ENCODE measurements around the gene PI4K2A. TPM values are rescaled to one million over a fixed set of nuclear protein-coding genes. Genes with fewer than 3 reads are reported as not detected.

PI4K2A gene
- total RNA-seq, 2 donors from 2014 or later: 23.3 to 26.2 TPM

- no peak overlapping the region for H3K4me3 Mint-ChIP-seq
- H3K4me1 Mint-ChIP-seq: peaks cover 12% of the 10 kb centered on the region
- H3K9me3 ChIP-seq (ENCODE audit: control insufficient read depth, low read length, poor library complexity, severe bottlenecking): no peaks in the 10 kb centered on the region
- peaks cover 40% of the 10 kb centered on the region for H3K27me3 Mint-ChIP-seq
- H3K27ac Mint-ChIP-seq: no peak overlapping the region
- DNase-seq (no peak), ATAC-seq (no peak)
- H3K36me3 Mint-ChIP-seq (ENCODE audit: low read depth): peaks cover 4% of the 10 kb centered on the region
Measured at GRCh38 chr10:97708167-97708566, 67.7 kb downstream of the PI4K2A start.

GRCh38 chr10:97708976-97709946 lies 68.8 kb downstream of the PI4K2A start:
- Mint-ChIP-seq H3K36me3 (ENCODE audit: low read depth) (peaks cover 4% of the 10 kb centered on the region), H3K4me3 (no peak overlapping the region), H3K27ac (no peak overlapping the region), H3K27me3 (peaks cover 31% of the 10 kb centered on the region), H3K4me1 (peaks cover 17% of the 10 kb centered on the region)
- peak in 1 of 3 donors; percentile 20 for DNase-seq
- ATAC-seq: no peak
- no peaks in the 10 kb centered on the region for H3K9me3 ChIP-seq (ENCODE audit: control insufficient read depth, low read length, poor library complexity, severe bottlenecking)

GRCh38 chr10:97711640-97712572 lies 71.4 kb downstream of the PI4K2A start:
- peaks cover 20% of the 10 kb centered on the region for H3K4me1 Mint-ChIP-seq

GRCh38 chr10:97713339-97713825 lies 72.9 kb downstream of the PI4K2A start, which contains the start of gene MARVELD1:
Gene MARVELD1 (plus strand): TSS chr10:97713730. CDS start chr10:97713877, 147 bp downstream.
- Mint-ChIP-seq H3K36me3 (ENCODE audit: low read depth) (peaks cover 4% of the 10 kb centered on the region), H3K27me3 (peaks cover 21% of the 10 kb centered on the region), H3K4me1 (peaks cover 22% of the 10 kb centered on the region), H3K27ac (peak within 1 kb of the TSS; percentile 93), H3K4me3 (peak within 1 kb of the TSS; percentile 100)
- DNase-seq (no peak), ATAC-seq (no peak)
- H3K9me3 ChIP-seq (ENCODE audit: control insufficient read depth, low read length, poor library complexity, severe bottlenecking): no peaks in the 10 kb centered on the region

More at GRCh38 chr10:97711640-97712572, 71.4 kb downstream of the PI4K2A start:
- H3K9me3 ChIP-seq (ENCODE audit: control insufficient read depth, low read length, poor library complexity, severe bottlenecking): no peaks in the 10 kb centered on the region
- H3K27me3 Mint-ChIP-seq: peaks cover 25% of the 10 kb centered on the region
- peaks cover 4% of the 10 kb centered on the region for H3K36me3 Mint-ChIP-seq (ENCODE audit: low read depth)
- no peak overlapping the region for H3K27ac Mint-ChIP-seq
- no peak for DNase-seq
- ATAC-seq: no peak
- H3K4me3 Mint-ChIP-seq: peak overlapping the region; percentile 100

GRCh38 chr10:97713826-97714400 lies 73.4 kb downstream of the PI4K2A start:
- H3K36me3 Mint-ChIP-seq (ENCODE audit: low read depth): peaks cover 4% of the 10 kb centered on the region

GRCh38 chr10:97714401-97715258 lies 74.2 kb downstream of the PI4K2A start:
- peak in 1 of 3 donors; percentile 41 for DNase-seq

More at GRCh38 chr10:97713826-97714400, 73.4 kb downstream of the PI4K2A start:
- peak overlapping the region; percentile 93 for H3K27ac Mint-ChIP-seq
- peaks cover 16% of the 10 kb centered on the region for H3K27me3 Mint-ChIP-seq
- DNase-seq: peak in 2 of 3 donors; percentile 31 to 38
- H3K9me3 ChIP-seq (ENCODE audit: control insufficient read depth, low read length, poor library complexity, severe bottlenecking): no peaks in the 10 kb centered on the region
- peaks cover 22% of the 10 kb centered on the region for H3K4me1 Mint-ChIP-seq
- peak overlapping the region; percentile 100 for H3K4me3 Mint-ChIP-seq
- ATAC-seq: peak; percentile 88

GRCh38 chr10:97715259-97715874 lies 74.9 kb downstream of the PI4K2A start:
- ATAC-seq (no peak), DNase-seq (no peak)
- H3K4me3 Mint-ChIP-seq: peak overlapping the region; percentile 100
- H3K27ac Mint-ChIP-seq: no peak overlapping the region
- peaks cover 6% of the 10 kb centered on the region for H3K27me3 Mint-ChIP-seq
- H3K4me1 Mint-ChIP-seq: peaks cover 18% of the 10 kb centered on the region
- H3K9me3 ChIP-seq (ENCODE audit: control insufficient read depth, low read length, poor library complexity, severe bottlenecking): no peaks in the 10 kb centered on the region
- peaks cover 4% of the 10 kb centered on the region for H3K36me3 Mint-ChIP-seq (ENCODE audit: low read depth)

More at GRCh38 chr10:97714401-97715258, 74.2 kb downstream of the PI4K2A start:
- Mint-ChIP-seq H3K36me3 (ENCODE audit: low read depth) (peaks cover 4% of the 10 kb centered on the region), H3K4me3 (peak overlapping the region; percentile 100), H3K27me3 (peaks cover 9% of the 10 kb centered on the region), H3K4me1 (peaks cover 19% of the 10 kb centered on the region), H3K27ac (peak overlapping the region; percentile 93)
- no peaks in the 10 kb centered on the region for H3K9me3 ChIP-seq (ENCODE audit: control insufficient read depth, low read length, poor library complexity, severe bottlenecking)
- peak; percentile 33 for ATAC-seq

GRCh38 chr10:97717627-97718026 lies 77.2 kb downstream of the PI4K2A start:
- Mint-ChIP-seq H3K27me3 (no peaks in the 10 kb centered on the region), H3K36me3 (ENCODE audit: low read depth) (peaks cover 2% of the 10 kb centered on the region), H3K4me1 (peaks cover 16% of the 10 kb centered on the region), H3K4me3 (no peak overlapping the region), H3K27ac (no peak overlapping the region)
- ATAC-seq: no peak
- no peaks in the 10 kb centered on the region for H3K9me3 ChIP-seq (ENCODE audit: control insufficient read depth, low read length, poor library complexity, severe bottlenecking)
- no peak for DNase-seq

GRCh38 chr10:97718178-97718577 lies 77.7 kb downstream of the PI4K2A start:
- no peak overlapping the region for H3K4me3 Mint-ChIP-seq
- ATAC-seq: no peak
- no peaks in the 10 kb centered on the region for H3K27me3 Mint-ChIP-seq
- no peaks in the 10 kb centered on the region for H3K9me3 ChIP-seq (ENCODE audit: control insufficient read depth, low read length, poor library complexity, severe bottlenecking)
- DNase-seq: no peak
- H3K27ac Mint-ChIP-seq: no peak overlapping the region
- peaks cover 2% of the 10 kb centered on the region for H3K36me3 Mint-ChIP-seq (ENCODE audit: low read depth)
- peaks cover 11% of the 10 kb centered on the region for H3K4me1 Mint-ChIP-seq

- no peak for ATAC-seq
- no peak for DNase-seq
- Mint-ChIP-seq H3K4me1 (peaks cover 10% of the 10 kb centered on the region), H3K27me3 (no peaks in the 10 kb centered on the region), H3K4me3 (no peak overlapping the region), H3K27ac (no peak overlapping the region), H3K36me3 (ENCODE audit: low read depth) (peaks cover 2% of the 10 kb centered on the region)
- no peaks in the 10 kb centered on the region for H3K9me3 ChIP-seq (ENCODE audit: control insufficient read depth, low read length, poor library complexity, severe bottlenecking)
Measured at GRCh38 chr10:97718659-97719142, 78.2 kb downstream of the PI4K2A start.

GRCh38 chr10:97719602-97720001 lies 79.1 kb downstream of the PI4K2A start:
- Mint-ChIP-seq H3K36me3 (ENCODE audit: low read depth) (no peaks in the 10 kb centered on the region), H3K4me3 (no peak overlapping the region), H3K27ac (no peak overlapping the region), H3K27me3 (peaks cover 5% of the 10 kb centered on the region), H3K4me1 (peaks cover 4% of the 10 kb centered on the region)
- no peaks in the 10 kb centered on the region for H3K9me3 ChIP-seq (ENCODE audit: control insufficient read depth, low read length, poor library complexity, severe bottlenecking)
- DNase-seq (no peak), ATAC-seq (no peak)
